ENCODE measurements around the gene ALOX12.
"Not testable (repeated sequence)": the region's sequence is repeated elsewhere in the genome, so short reads cannot be mapped to it uniquely, and the experiment has no call there.

Gene ALOX12

DNA sequence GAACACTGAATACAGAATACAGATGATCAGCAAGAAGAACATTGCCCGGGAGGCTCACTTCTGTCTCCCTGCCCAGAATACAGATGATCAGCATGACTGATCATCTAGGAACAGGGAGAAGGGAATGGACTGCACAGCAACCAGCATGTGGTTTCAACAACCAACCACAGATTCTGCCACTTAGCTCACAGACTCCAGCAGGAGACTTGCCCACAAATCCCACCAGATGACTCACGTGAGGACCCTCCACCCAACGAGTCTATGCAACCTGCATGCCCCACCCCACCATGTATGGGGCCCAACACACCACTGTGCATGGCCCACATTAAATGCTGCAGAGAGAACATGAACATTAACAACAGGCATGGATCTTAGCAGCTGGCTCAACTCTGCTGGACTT is 36.1 kb upstream of the ALOX12 start:
- H3K27ac Mint-ChIP-seq: no peak overlapping the region
- H3K9me3 Mint-ChIP-seq: peaks cover 23% of the 10 kb centered on the region
- TF ChIP-seq, protein P1, sequence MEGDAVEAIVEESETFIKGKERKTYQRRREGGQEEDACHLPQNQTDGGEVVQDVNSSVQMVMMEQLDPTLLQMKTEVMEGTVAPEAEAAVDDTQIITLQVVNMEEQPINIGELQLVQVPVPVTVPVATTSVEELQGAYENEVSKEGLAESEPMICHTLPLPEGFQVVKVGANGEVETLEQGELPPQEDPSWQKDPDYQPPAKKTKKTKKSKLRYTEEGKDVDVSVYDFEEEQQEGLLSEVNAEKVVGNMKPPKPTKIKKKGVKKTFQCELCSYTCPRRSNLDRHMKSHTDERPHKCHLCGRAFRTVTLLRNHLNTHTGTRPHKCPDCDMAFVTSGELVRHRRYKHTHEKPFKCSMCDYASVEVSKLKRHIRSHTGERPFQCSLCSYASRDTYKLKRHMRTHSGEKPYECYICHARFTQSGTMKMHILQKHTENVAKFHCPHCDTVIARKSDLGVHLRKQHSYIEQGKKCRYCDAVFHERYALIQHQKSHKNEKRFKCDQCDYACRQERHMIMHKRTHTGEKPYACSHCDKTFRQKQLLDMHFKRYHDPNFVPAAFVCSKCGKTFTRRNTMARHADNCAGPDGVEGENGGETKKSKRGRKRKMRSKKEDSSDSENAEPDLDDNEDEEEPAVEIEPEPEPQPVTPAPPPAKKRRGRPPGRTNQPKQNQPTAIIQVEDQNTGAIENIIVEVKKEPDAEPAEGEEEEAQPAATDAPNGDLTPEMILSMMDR (IDR thresholded peaks at IDR 0.05): no peak
- H3K4me3 Mint-ChIP-seq: no peak overlapping the region
- peaks cover 33% of the 10 kb centered on the region for H3K27me3 Mint-ChIP-seq (ENCODE audit: low read depth, poor library complexity)
- no peak for DNase-seq
- H3K4me1 Mint-ChIP-seq: peaks cover 5% of the 10 kb centered on the region
- no peaks in the 10 kb centered on the region for H3K36me3 Mint-ChIP-seq (ENCODE audit: low read depth)

DNA sequence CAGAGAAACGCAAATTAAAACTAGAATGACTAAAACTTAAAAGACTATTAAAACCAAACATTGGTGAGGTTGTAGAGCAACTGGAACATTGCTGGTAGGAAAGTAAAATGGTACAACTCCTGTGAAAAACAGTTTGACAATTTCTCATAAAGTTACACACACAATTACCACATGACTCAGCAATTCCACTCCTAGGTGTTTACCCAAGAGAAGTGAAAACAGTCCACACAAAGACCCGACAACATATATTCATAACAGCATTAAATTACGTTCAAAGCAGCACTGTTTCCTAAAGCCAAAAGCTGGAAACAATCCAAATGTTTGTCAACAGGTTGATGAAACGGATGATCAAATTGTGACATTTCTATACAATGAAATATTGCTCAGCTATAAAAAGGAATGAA is 26.5 kb upstream of the ALOX12 start:
- peaks cover 42% of the 10 kb centered on the region for H3K27me3 Mint-ChIP-seq (ENCODE audit: low read depth, poor library complexity)
- TF ChIP-seq, protein P1 (IDR thresholded peaks at IDR 0.05): no peak
- H3K4me1 Mint-ChIP-seq: no peaks in the 10 kb centered on the region
- no peaks in the 10 kb centered on the region for H3K36me3 Mint-ChIP-seq (ENCODE audit: low read depth)
- no peak overlapping the region for H3K4me3 Mint-ChIP-seq
- H3K9me3 Mint-ChIP-seq: peaks cover 3% of the 10 kb centered on the region
- H3K27ac Mint-ChIP-seq: no peak overlapping the region
- no peak for DNase-seq

DNA sequence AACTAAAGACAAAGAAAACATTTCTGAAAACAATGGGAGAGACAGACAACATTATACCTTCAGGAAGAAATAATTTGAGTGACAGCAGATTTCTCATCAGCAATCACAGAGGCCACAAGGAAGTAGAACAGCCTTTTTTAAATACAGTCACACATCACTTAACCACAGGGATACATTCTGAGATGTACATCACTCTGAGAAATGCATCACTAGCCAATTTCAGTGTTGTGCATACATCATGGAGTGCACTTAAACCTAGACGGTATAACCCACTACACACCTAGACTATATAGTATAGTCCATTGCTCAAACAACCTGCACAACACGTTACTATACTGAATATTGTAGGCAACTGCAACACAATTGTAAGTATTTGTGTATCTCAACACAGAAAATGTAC is 24.9 kb upstream of the ALOX12 start:
- peaks cover 28% of the 10 kb centered on the region for H3K27me3 Mint-ChIP-seq (ENCODE audit: low read depth, poor library complexity)
- no peaks in the 10 kb centered on the region for H3K36me3 Mint-ChIP-seq (ENCODE audit: low read depth)
- H3K9me3 Mint-ChIP-seq: peaks cover 3% of the 10 kb centered on the region
- TF ChIP-seq, protein P1 (IDR thresholded peaks at IDR 0.05): no peak
- H3K27ac Mint-ChIP-seq: no peak overlapping the region
- no peaks in the 10 kb centered on the region for H3K4me1 Mint-ChIP-seq
- H3K4me3 Mint-ChIP-seq: no peak overlapping the region
- DNase-seq: no peak

DNA sequence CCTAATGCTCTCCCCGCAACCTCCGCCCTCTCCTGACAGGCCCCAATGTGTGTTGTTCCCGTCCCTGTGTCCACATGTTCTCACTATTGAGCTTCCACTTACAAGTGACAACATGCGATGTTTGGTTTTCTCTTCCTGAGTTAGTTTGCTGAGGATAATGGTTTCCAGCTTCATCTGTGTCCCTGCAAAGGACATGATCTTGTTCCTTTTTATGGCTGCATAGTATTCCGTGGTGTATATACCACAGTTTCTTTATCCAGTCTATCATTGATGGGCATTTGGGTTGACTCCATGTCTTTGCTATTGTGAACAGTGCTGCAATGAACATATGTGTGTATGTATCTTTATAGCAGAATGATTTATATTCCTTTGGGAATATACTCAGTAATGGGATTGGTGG is 16.4 kb upstream of the ALOX12 start:
- DNase-seq; H3K4me3 Mint-ChIP-seq; H3K27ac Mint-ChIP-seq; H3K4me1 Mint-ChIP-seq; H3K36me3 Mint-ChIP-seq (ENCODE audit: low read depth): not testable (repeated sequence)
- peaks cover 20% of the 10 kb centered on the region for H3K9me3 Mint-ChIP-seq
- H3K27me3 Mint-ChIP-seq (ENCODE audit: low read depth, poor library complexity): peaks cover 25% of the 10 kb centered on the region

DNA sequence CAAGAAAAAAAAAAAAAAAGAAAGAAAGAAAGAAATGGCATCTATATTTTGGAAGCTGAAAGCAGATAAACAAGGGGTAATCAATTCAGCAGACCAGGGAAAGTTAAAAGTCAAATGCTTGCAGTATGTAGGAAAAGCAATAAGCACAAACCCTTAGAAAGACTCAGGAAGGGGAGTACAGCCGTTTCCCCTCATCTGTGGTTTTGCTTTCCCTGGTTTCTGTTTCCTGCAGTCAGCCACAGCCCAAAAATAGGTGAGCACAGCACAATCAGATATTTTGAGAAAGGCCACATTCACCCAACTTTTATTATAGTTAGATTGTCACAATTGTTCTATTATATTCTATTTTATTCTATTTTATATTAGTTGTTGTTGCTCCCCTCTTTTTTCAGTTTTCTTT is 14.4 kb upstream of the ALOX12 start:
- Mint-ChIP-seq H3K9me3 (peaks cover 20% of the 10 kb centered on the region), H3K27me3 (ENCODE audit: low read depth, poor library complexity) (peaks cover 36% of the 10 kb centered on the region), H3K4me3 (no peak overlapping the region), H3K36me3 (ENCODE audit: low read depth) (no peaks in the 10 kb centered on the region), H3K27ac (no peak overlapping the region), H3K4me1 (no peaks in the 10 kb centered on the region)
- DNase-seq: no peak
- TF ChIP-seq, protein P1 (IDR thresholded peaks at IDR 0.05): no peak

DNA sequence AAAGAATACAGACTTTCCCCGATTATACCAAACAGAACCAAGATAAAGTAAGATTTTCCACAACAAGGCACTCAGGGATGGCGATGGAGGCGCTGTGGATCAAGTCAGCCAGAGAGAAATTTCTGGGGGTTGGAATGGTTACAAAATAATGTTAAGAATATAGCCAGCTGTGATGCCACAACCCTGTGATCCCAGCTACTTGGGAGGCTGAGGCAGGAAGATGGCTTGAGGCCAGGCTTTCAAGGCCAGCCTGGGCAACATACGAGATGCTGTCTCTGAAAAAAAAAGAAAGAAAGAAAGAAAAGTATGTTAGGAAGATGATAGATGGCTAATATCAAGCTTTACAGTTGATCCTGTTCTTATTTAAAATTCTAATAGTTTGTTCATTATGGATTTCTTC is 10.6 kb upstream of the ALOX12 start:
- no peak for DNase-seq

More for the DNA sequence above, 10.6 kb upstream of the ALOX12 start:
- peaks cover 34% of the 10 kb centered on the region for H3K27me3 Mint-ChIP-seq (ENCODE audit: low read depth, poor library complexity)
- peaks cover 4% of the 10 kb centered on the region for H3K36me3 Mint-ChIP-seq (ENCODE audit: low read depth)
- H3K4me1 Mint-ChIP-seq: no peaks in the 10 kb centered on the region
- TF ChIP-seq, protein P1 (IDR thresholded peaks at IDR 0.05): no peak
- H3K27ac Mint-ChIP-seq: no peak overlapping the region
- no peak overlapping the region for H3K4me3 Mint-ChIP-seq
- peaks cover 6% of the 10 kb centered on the region for H3K9me3 Mint-ChIP-seq

Data from nephron progenitor cell (in vitro differentiated cells).